Measurements from ENCODE around the gene RINT1. TPM values are rescaled to one million over a fixed set of nuclear protein-coding genes. Genes with fewer than 3 reads are reported as not detected.

Gene RINT1
- total and polyA plus RNA-seq, 2 of the 13 experiments (the other 11 are each of a cell fraction or from before 2014, with no cell fraction given): 14.7 to 19.3 TPM

DNA sequence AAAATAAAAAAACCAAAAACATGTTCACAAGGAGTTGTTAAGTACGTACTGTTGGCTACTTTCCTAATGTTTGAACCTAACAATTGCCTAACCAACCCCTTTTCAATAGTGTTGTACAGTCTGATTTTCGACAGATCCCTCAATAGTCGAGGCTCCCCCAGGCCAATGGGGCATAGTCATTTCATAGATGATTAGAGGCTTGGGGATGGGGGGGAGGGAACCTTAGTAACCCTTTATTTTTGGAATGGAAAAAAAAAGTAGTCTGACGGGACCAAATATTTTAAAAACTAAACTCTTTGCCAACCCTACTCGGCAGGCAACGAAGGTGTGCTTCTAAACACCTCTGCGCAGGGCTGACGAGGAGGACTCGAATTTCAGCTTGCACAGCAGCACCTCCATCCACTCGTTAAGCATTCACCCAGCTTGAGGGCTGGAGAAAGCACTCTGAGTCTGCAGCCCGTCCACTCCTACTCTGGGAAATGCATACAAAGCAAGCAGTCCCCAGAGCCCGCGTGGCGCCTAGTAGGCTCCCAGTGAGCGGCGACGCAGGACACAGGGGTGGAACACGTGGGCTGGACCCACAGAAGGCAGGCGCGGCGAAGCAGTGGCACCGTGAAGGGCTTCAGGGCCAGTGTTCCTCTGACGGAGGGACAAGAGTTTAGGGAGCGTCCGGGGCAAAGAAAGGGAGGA, 10.8 kb upstream of the RINT1 start (continued):
- TF ChIP-seq, protein P1, sequence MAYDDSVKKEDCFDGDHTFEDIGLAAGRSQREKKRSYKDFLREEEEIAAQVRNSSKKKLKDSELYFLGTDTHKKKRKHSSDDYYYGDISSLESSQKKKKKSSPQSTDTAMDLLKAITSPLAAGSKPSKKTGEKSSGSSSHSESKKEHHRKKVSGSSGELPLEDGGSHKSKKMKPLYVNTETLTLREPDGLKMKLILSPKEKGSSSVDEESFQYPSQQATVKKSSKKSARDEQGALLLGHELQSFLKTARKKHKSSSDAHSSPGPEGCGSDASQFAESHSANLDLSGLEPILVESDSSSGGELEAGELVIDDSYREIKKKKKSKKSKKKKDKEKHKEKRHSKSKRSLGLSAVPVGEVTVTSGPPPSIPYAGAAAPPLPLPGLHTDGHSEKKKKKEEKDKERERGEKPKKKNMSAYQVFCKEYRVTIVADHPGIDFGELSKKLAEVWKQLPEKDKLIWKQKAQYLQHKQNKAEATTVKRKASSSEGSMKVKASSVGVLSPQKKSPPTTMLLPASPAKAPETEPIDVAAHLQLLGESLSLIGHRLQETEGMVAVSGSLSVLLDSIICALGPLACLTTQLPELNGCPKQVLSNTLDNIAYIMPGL (CRISPR knock-in tag; IDR thresholded peaks at IDR 0.05; ENCODE audit: borderline replicate concordance in 1 of 2, low read depth in 1 of 2): no peak; a peak in 2 of 4 replicates
- peak; percentile 66 for TF ChIP-seq ZNF772 (CRISPR knock-in tag; IDR thresholded peaks at IDR 0.05)
- TF ChIP-seq, protein P2, sequence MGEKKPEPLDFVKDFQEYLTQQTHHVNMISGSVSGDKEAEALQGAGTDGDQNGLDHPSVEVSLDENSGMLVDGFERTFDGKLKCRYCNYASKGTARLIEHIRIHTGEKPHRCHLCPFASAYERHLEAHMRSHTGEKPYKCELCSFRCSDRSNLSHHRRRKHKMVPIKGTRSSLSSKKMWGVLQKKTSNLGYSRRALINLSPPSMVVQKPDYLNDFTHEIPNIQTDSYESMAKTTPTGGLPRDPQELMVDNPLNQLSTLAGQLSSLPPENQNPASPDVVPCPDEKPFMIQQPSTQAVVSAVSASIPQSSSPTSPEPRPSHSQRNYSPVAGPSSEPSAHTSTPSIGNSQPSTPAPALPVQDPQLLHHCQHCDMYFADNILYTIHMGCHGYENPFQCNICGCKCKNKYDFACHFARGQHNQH (CRISPR knock-in tag; IDR thresholded peaks at IDR 0.05): peak; percentile 23; the same call in 1 of the 2 replicates
- no peak for TF ChIP-seq ZNF564 (CRISPR knock-in tag; IDR thresholded peaks at IDR 0.05)
- TF ChIP-seq JARID2 (CRISPR knock-in tag; IDR thresholded peaks at IDR 0.05; ENCODE audit: insufficient replicate concordance): no peak
- TF ChIP-seq, protein P3, sequence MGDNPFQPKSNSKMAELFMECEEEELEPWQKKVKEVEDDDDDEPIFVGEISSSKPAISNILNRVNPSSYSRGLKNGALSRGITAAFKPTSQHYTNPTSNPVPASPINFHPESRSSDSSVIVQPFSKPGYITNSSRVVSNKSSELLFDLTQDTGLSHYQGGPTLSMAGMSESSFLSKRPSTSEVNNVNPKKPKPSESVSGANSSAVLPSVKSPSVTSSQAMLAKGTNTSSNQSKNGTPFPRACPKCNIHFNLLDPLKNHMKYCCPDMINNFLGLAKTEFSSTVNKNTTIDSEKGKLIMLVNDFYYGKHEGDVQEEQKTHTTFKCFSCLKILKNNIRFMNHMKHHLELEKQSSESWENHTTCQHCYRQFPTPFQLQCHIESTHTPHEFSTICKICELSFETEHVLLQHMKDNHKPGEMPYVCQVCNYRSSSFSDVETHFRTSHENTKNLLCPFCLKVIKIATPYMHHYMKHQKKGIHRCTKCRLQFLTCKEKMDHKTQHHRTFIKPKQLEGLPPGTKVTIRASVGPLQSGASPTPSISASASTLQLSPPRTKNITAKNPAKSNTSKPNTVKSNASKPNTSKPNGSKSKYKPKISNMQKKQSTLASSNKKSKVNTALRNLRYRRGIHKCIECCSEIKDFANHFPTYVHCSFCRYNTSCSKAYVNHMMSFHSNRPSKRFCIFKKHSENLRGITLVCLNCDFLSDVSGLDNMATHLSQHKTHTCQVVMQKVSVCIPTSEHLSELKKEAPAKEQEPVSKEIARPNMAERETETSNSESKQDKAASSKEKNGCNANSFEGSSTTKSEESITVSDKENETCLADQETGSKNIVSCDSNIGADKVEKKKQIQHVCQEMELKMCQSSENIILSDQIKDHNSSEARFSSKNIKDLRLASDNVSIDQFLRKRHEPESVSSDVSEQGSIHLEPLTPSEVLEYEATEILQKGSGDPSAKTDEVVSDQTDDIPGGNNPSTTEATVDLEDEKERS (CRISPR knock-in tag; IDR thresholded peaks at IDR 0.05): no peak; the same call in 1 of the 2 replicates
- no peak for TF ChIP-seq PLRG1 (conservative IDR thresholded peaks at IDR 0.05)
- no peak for TF ChIP-seq FOXJ3 (CRISPR knock-in tag; IDR thresholded peaks at IDR 0.05; ENCODE audit: borderline replicate concordance)
- no peak for TF ChIP-seq BRCA1 (CRISPR knock-in tag; IDR thresholded peaks at IDR 0.05)
- TF ChIP-seq SKI (IDR thresholded peaks at IDR 0.05; ENCODE audit: partially characterized antibody): no peak
- TF ChIP-seq ARNT2 (CRISPR knock-in tag; IDR thresholded peaks at IDR 0.05; ENCODE audit: low read depth): no peak
- no peak for TF ChIP-seq TBX3 (IDR thresholded peaks at IDR 0.05; ENCODE audit: borderline replicate concordance)
- TF ChIP-seq ZNF484 (CRISPR knock-in tag; IDR thresholded peaks at IDR 0.05; ENCODE audit: borderline replicate concordance, low read depth): peak; percentile 16; the same call in 1 of the 2 replicates
- no peak for TF ChIP-seq PAWR (CRISPR knock-in tag; IDR thresholded peaks at IDR 0.05; ENCODE audit: borderline replicate concordance)
- TF ChIP-seq ZSCAN21 (CRISPR knock-in tag; IDR thresholded peaks at IDR 0.05; ENCODE audit: borderline replicate concordance): peak; percentile 1; the same call in 1 of the 2 replicates
- TF ChIP-seq KDM4B (CRISPR knock-in tag; IDR thresholded peaks at IDR 0.05): no peak
- no peak for TF ChIP-seq CC2D1A (CRISPR knock-in tag; IDR thresholded peaks at IDR 0.05)
- no peak for TF ChIP-seq KLF11 (CRISPR knock-in tag; IDR thresholded peaks at IDR 0.05)
- TF ChIP-seq, protein P4, sequence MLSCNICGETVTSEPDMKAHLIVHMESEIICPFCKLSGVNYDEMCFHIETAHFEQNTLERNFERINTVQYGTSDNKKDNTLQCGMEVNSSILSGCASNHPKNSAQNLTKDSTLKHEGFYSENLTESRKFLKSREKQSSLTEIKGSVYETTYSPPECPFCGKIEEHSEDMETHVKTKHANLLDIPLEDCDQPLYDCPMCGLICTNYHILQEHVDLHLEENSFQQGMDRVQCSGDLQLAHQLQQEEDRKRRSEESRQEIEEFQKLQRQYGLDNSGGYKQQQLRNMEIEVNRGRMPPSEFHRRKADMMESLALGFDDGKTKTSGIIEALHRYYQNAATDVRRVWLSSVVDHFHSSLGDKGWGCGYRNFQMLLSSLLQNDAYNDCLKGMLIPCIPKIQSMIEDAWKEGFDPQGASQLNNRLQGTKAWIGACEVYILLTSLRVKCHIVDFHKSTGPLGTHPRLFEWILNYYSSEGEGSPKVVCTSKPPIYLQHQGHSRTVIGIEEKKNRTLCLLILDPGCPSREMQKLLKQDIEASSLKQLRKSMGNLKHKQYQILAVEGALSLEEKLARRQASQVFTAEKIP (CRISPR knock-in tag; IDR thresholded peaks at IDR 0.05; ENCODE audit: borderline replicate concordance): no peak
- TF ChIP-seq EEA1 (CRISPR knock-in tag; IDR thresholded peaks at IDR 0.05; ENCODE audit: borderline replicate concordance): peak; percentile 18; the same call in 1 of the 2 replicates
- no peak for TF ChIP-seq MBNL3 (CRISPR knock-in tag; conservative IDR thresholded peaks at IDR 0.05)
